HepG2 (cell line): ENCODE measurements around the gene DNMT1. TPM values are rescaled to one million over a fixed set of nuclear protein-coding genes. Genes with fewer than 3 reads are reported as not detected.

Experiments
- ATAC-seq: fragments of 200-7000 bp; cut with Tn5 transposase; 3 replicates; pipeline ENCODE4 v1.9.1; 2020; ENCODE audit warnings: mild to moderate bottlenecking, moderate library complexity
- BruUV-seq: library from RNA; stranded (reverse); fragments of 400-500 nt; replicated peaks from 2 replicates; lab custom pipeline; 2021; lab: Mats Ljungman, UMichigan
- CTCF ChIA-PET: fragments of 300-600 bp; formaldehyde crosslinking; extraction: SDS; loops from one replicate; lab custom pipeline; 2021; ENCODE audit warnings: low total read pairs, inconsistent platforms, low intra/inter-chr PET ratio; lab: Yijun Ruan, JAX
- POLR2A ChIA-PET: fragments of 350-600 bp; sonication (Branson Sonifier 250); formaldehyde crosslinking; loops from one replicate; lab custom pipeline; 2020; ENCODE audit warnings: antibody characterized with exemption, inconsistent platforms; lab: Yijun Ruan, JAX
- DNase-seq: peaks from one replicate; pipeline ENCODE4 v3.0.0-alpha.2; 2015; ENCODE audit warnings: low spot score
- FAIRE-seq: peaks from 3 replicates; lab custom pipeline; 2011; peaks lifted over from hg19 to GRCh38; lab: Jason Lieb, UNC
- H2AFZ ChIP-seq: one replicate; pipeline ENCODE4 v1.6.1; 2011; ENCODE audit warnings: low read length, inconsistent platforms
- H3K27ac ChIP-seq: fragments of 300-600 bp; 3 replicates; pipeline ENCODE4 v1.8.0; 2011; ENCODE audit warnings: mixed run types, mild to moderate bottlenecking, mixed read lengths, low read length, inconsistent platforms; ENCODE audit not compliant: insufficient read depth; ENCODE audit errors: extremely low read length
- H3K27me3 ChIP-seq, 2 experiments: fragments of 200-600 bp in 1 of 2; 2 replicates in 1 of 2; 3 replicates in 1 of 2; pipeline versions ENCODE4 v1.6.0 to v1.8.0; 2011; ENCODE audit warnings: low read length in 2 of 2, mild to moderate bottlenecking in 2 of 2, moderate library complexity in 2 of 2, inconsistent platforms in 1 of 2; ENCODE audit not compliant: insufficient read depth in 2 of 2, control insufficient read depth in 1 of 2
- H3K36me3 ChIP-seq, 2 experiments: fragments of 200-600 bp in 1 of 2; replicated peaks in 1 of 2; 2 replicates in 1 of 2; 3 replicates in 1 of 2; pipeline versions ENCODE4 v1.5.1 to v1.8.0; 2011; ENCODE audit warnings: low read length in 2 of 2, inconsistent platforms in 1 of 2; ENCODE audit not compliant: insufficient read depth in 2 of 2, control insufficient read depth in 1 of 2
- H3K4me1 ChIP-seq: 2 replicates; pipeline ENCODE4 v1.5.1; 2012; ENCODE audit warnings: low read length, inconsistent platforms; ENCODE audit not compliant: insufficient read depth
- H3K4me2 ChIP-seq: 2 replicates; pipeline ENCODE4 v1.6.0; 2011; ENCODE audit warnings: low read depth, low read length, inconsistent platforms
- H3K4me3 ChIP-seq, 3 experiments: fragments of 200-600 bp in 1 of 3; sonication (generic), shearing (Covaris generic) in 1 of 3; replicated peaks in 1 of 3; 2 replicates each; pipeline ENCODE4 v1.5.1; 2011 to 2016; ENCODE audit warnings: low read length in 3 of 3, inconsistent platforms in 2 of 3, low read depth in 2 of 3, mild to moderate bottlenecking in 2 of 3, control low read depth in 1 of 3, mixed read lengths in 1 of 3; ENCODE audit not compliant: insufficient read depth in 1 of 3
- H3K79me2 ChIP-seq: one replicate; pipeline ENCODE4 v1.6.1; 2011; ENCODE audit warnings: low read length, inconsistent platforms; ENCODE audit not compliant: insufficient read depth
- H3K9ac ChIP-seq: 2 replicates; pipeline ENCODE4 v1.6.0; 2011; ENCODE audit warnings: mild to moderate bottlenecking, low read depth, low read length, inconsistent platforms; ENCODE audit not compliant: insufficient read depth
- H3K9me3 ChIP-seq: 2 replicates; pipeline ENCODE4 v1.5.1; 2012; ENCODE audit warnings: mild to moderate bottlenecking, low read length
- H4K20me1 ChIP-seq: 2 replicates; pipeline ENCODE4 v1.6.0; 2011; ENCODE audit warnings: inconsistent platforms, mild to moderate bottlenecking, low read length, moderate library complexity; ENCODE audit not compliant: insufficient read depth
- DMTF1 ChIP-seq: sonication (generic); formaldehyde crosslinking; IDR thresholded peaks from 2 replicates; pipeline ENCODE4 v1.4.0; 2020; ENCODE audit warnings: mild to moderate bottlenecking, missing genetic modification reagents
- GLI4 ChIP-seq: sonication (generic); formaldehyde crosslinking; IDR thresholded peaks from 2 replicates; pipeline ENCODE4 v1.5.1; 2020; ENCODE audit warnings: missing genetic modification reagents, mild to moderate bottlenecking, moderate library complexity, borderline replicate concordance
- HCFC1 ChIP-seq: fragments of 150-350 bp; IDR thresholded peaks from 2 replicates; pipeline ENCODE4 v1.6.1; 2014; ENCODE audit warnings: low read depth, low read length
- HNRNPUL1 ChIP-seq: fragments of 200-400 bp; formaldehyde crosslinking; IDR thresholded peaks from 2 replicates; pipeline ENCODE4 v1.6.1; 2017; ENCODE audit warnings: low read depth, mild to moderate bottlenecking, low read length, moderate library complexity
- KAT7 ChIP-seq: IDR thresholded peaks from 2 replicates; pipeline ENCODE4 v1.6.1; 2018; ENCODE audit warnings: borderline replicate concordance, missing compliant biosample characterization
- MTF1 ChIP-seq: sonication (generic); formaldehyde crosslinking; IDR thresholded peaks from 2 replicates; pipeline ENCODE4 v1.5.0; 2020; ENCODE audit warnings: missing genetic modification reagents
- RARA ChIP-seq: IDR thresholded peaks from 2 replicates; pipeline ENCODE4 v1.6.1; 2016; ENCODE audit warnings: missing genetic modification reagents, missing compliant biosample characterization
- SMAD9 ChIP-seq: sonication (generic); formaldehyde crosslinking; IDR thresholded peaks from 2 replicates; pipeline ENCODE4 v1.5.1; 2020; ENCODE audit warnings: mild to moderate bottlenecking, missing genetic modification reagents
- ZNF230 ChIP-seq: sonication (generic); formaldehyde crosslinking; IDR thresholded peaks from 2 replicates; pipeline ENCODE4 v1.4.0; 2020; ENCODE audit warnings: mild to moderate bottlenecking, missing genetic modification reagents
- ZNF24 ChIP-seq: fragments of 450-650 bp; IDR thresholded peaks from 2 replicates; pipeline ENCODE4 v1.6.1; 2017; ENCODE audit warnings: antibody characterized with exemption, mild to moderate bottlenecking
- ZNF253 ChIP-seq: sonication (generic); formaldehyde crosslinking; IDR thresholded peaks from 2 replicates; pipeline ENCODE4 v1.8.0; 2022; ENCODE audit warnings: mild to moderate bottlenecking, missing genetic modification reagents, borderline replicate concordance
- ZNF564 ChIP-seq: sonication (generic); formaldehyde crosslinking; IDR thresholded peaks from 2 replicates; pipeline ENCODE4 v1.8.1; 2023; ENCODE audit warnings: mild to moderate bottlenecking, missing genetic modification reagents
- ZSCAN30 ChIP-seq: sonication (generic); formaldehyde crosslinking; IDR thresholded peaks from 2 replicates; pipeline ENCODE4 v1.5.0; 2020; ENCODE audit warnings: mild to moderate bottlenecking, missing genetic modification reagents
- WGBS: methylation state at CpG from one replicate; pipeline ENCODE4 v1.1.6; 2017; ENCODE audit warnings: low lambda C conversion rate; 5-methylcytosine and 5-hydroxymethylcytosine counted together
- in situ Hi-C: cut with HindIII; loops from 2 replicates; pipeline ENCODE4 v1.10.0; 2017; ENCODE audit warnings: low pct_unique_long_range_greater_than_20kb; ENCODE audit not compliant: extremely low pct_ligation_motif_present
- intact Hi-C: fragments of 100-400 bp; cut with micrococcal nuclease; formaldehyde crosslinking; loops from one replicate; pipeline ENCODE4 v1.10.0; 2022; ENCODE audit not compliant: unreplicated experiment
- polyA plus RNA-seq, 8 experiments: library from polyadenylated mRNA; depleted of rRNA in 3 of 8; stranded (reverse) in 7 of 8; unstranded in 1 of 8; fragments of >200 nt; fragmentation: Illumina TruSeq in 4 of 8; extraction: Trizol in 4 of 8; gene quantifications; 2 replicates each; pipeline versions ENCODE4 v1.2.1 to v1.2.3, GENCODE V29; 2011 to 2016; ENCODE audit warnings: low read depth in 4 of 8, missing spikeins in 1 of 8, mixed read lengths in 1 of 8; ENCODE audit not compliant: insufficient read depth in 1 of 8
- total RNA-seq, 5 experiments: library from RNA; depleted of rRNA; stranded (reverse); fragments of >200 nt; fragmentation: Illumina TruSeq; extraction: Trizol; gene quantifications; 2 replicates each; pipeline ENCODE4 v1.2.3, GENCODE V29; 2016; ENCODE audit warnings: low read depth in 1 of 5
- TF ChIP-seq, protein P1 (sequence below): sonication (generic); formaldehyde crosslinking; IDR thresholded peaks from 2 replicates; pipeline ENCODE4 v1.4.0; 2020; ENCODE audit warnings: missing genetic modification reagents, borderline replicate concordance
- TF ChIP-seq, protein P2 (sequence below): sonication (generic); formaldehyde crosslinking; conservative IDR thresholded peaks from 2 replicates; pipeline ENCODE4 v1.8.1; 2023; ENCODE audit warnings: missing genetic modification reagents
- TF ChIP-seq, protein P3 (sequence below): sonication (generic); formaldehyde crosslinking; IDR thresholded peaks from 2 replicates; pipeline ENCODE4 v1.4.0; 2020; ENCODE audit warnings: mild to moderate bottlenecking, missing genetic modification reagents

Gene DNMT1
- total and polyA plus RNA-seq, 2 of the 13 experiments (the other 11 are each of a cell fraction or from before 2014, with no cell fraction given), result 31.2 to 91.1 TPM

- Histone ChIP-seq H4K20me1 (no peaks in the 10 kb centered on the region), H3K79me2 (no peaks in the 10 kb centered on the region), H3K36me3 (no peaks in the 10 kb centered on the region), H3K27ac (no peak overlapping the region), H3K4me3 (no peak overlapping the region), H3K4me1 (peaks cover 9% of the 10 kb centered on the region), H2AFZ (no peak overlapping the region), H3K9me3 (no peaks in the 10 kb centered on the region), H3K9ac (no peak overlapping the region), H3K4me2 (no peak overlapping the region), H3K27me3 (no peaks in the 10 kb centered on the region; a peak in 2 of 5 replicates)
- ChIA-PET POLR2A (no interaction called here), CTCF (no interaction called here)
- DNase-seq (no peak), ATAC-seq (no peak), FAIRE-seq (no peak)
- intact Hi-C loops, result no loop called here
- TF ChIP-seq ZNF564 (CRISPR knock-in tag) (no peak), ZNF230 (CRISPR knock-in tag) (no peak), DMTF1 (CRISPR knock-in tag) (no peak), GLI4 (CRISPR knock-in tag) (no peak), ZSCAN30 (CRISPR knock-in tag) (no peak), ZNF253 (no peak), HCFC1 (no peak), ZNF24 (no peak), MTF1 (CRISPR knock-in tag) (no peak), RARA (no peak), KAT7 (CRISPR knock-in tag) (no peak), SMAD9 (no peak), HNRNPUL1 (no peak)
- TF ChIP-seq, protein P1, sequence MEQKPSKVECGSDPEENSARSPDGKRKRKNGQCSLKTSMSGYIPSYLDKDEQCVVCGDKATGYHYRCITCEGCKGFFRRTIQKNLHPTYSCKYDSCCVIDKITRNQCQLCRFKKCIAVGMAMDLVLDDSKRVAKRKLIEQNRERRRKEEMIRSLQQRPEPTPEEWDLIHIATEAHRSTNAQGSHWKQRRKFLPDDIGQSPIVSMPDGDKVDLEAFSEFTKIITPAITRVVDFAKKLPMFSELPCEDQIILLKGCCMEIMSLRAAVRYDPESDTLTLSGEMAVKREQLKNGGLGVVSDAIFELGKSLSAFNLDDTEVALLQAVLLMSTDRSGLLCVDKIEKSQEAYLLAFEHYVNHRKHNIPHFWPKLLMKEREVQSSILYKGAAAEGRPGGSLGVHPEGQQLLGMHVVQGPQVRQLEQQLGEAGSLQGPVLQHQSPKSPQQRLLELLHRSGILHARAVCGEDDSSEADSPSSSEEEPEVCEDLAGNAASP (CRISPR knock-in tag), result no peak
- TF ChIP-seq, protein P2, sequence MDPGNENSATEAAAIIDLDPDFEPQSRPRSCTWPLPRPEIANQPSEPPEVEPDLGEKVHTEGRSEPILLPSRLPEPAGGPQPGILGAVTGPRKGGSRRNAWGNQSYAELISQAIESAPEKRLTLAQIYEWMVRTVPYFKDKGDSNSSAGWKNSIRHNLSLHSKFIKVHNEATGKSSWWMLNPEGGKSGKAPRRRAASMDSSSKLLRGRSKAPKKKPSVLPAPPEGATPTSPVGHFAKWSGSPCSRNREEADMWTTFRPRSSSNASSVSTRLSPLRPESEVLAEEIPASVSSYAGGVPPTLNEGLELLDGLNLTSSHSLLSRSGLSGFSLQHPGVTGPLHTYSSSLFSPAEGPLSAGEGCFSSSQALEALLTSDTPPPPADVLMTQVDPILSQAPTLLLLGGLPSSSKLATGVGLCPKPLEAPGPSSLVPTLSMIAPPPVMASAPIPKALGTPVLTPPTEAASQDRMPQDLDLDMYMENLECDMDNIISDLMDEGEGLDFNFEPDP (CRISPR knock-in tag), result no peak
- TF ChIP-seq, protein P3, sequence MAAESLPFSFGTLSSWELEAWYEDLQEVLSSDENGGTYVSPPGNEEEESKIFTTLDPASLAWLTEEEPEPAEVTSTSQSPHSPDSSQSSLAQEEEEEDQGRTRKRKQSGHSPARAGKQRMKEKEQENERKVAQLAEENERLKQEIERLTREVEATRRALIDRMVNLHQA, result no peak
- BruUV-seq, result no TSS peak
- 14% methylated on average over 4 of the region's 4 CpGs for WGBS
- in situ Hi-C loops, result no loop called here
Observed at GRCh38 chr19:10211061-10211460, 16.3 kb upstream of the DNMT1 start.
